H1 (cell line): Measurements from ENCODE around the gene RPP25L. TPM values are rescaled to one million over a fixed set of nuclear protein-coding genes. Genes with fewer than 3 reads are reported as not detected.

Experiments
- CTCF ChIA-PET: fragments of 300-600 bp; sonication (Branson Sonifier 250); formaldehyde crosslinking; loops from one replicate; lab custom pipeline; 2021; ENCODE audit not compliant: partially characterized antibody; lab: Charles Lee
- POLR2A ChIA-PET: fragments of 300-600 bp; sonication (Branson Sonifier 250); formaldehyde crosslinking; loops from one replicate; lab custom pipeline; 2021; ENCODE audit warnings: inconsistent platforms; ENCODE audit not compliant: partially characterized antibody; lab: Charles Lee
- DNase-seq, 2 experiments: peaks; one replicate each; pipeline versions ENCODE4 v3.0.0 to v3.0.0-alpha.2; 2010 to 2022; ENCODE audit warnings: low spot score in 2 of 2, low read depth in 1 of 2, mixed read lengths in 1 of 2
- FAIRE-seq: peaks from 2 replicates; lab custom pipeline; 2011; peaks lifted over from hg19 to GRCh38; lab: Jason Lieb, UNC
- H2AFZ ChIP-seq: 2 replicates; pipeline ENCODE4 v1.8.1; 2012; ENCODE audit warnings: low read length, inconsistent platforms
- H2AK5ac ChIP-seq: 2 replicates; pipeline ENCODE4 v1.6.1; 2013; ENCODE audit warnings: low read depth, low read length
- H2BK120ac ChIP-seq: replicated peaks from 2 replicates; pipeline ENCODE3; 2013; ENCODE audit warnings: low read depth, low read length, inconsistent platforms
- H2BK12ac ChIP-seq: 2 replicates; pipeline ENCODE4 v1.6.1; 2013; ENCODE audit warnings: low read depth, low read length
- H2BK15ac ChIP-seq: 2 replicates; pipeline ENCODE4 v1.6.1; 2013; ENCODE audit warnings: low read length
- H2BK20ac ChIP-seq: 2 replicates; pipeline ENCODE4 v1.6.1; 2013; ENCODE audit warnings: low read length
- H2BK5ac ChIP-seq: 2 replicates; pipeline ENCODE4 v1.6.1; 2013; ENCODE audit warnings: low read depth, low read length
- H3K14ac ChIP-seq: 2 replicates; pipeline ENCODE4 v1.6.1; 2013; ENCODE audit warnings: inconsistent platforms; ENCODE audit not compliant: insufficient read length
- H3K18ac ChIP-seq: 2 replicates; pipeline ENCODE4 v1.6.1; 2013; ENCODE audit warnings: low read length; ENCODE audit errors: extremely low read depth
- H3K23ac ChIP-seq: 2 replicates; pipeline ENCODE4 v1.6.1; 2013; ENCODE audit warnings: inconsistent platforms; ENCODE audit not compliant: insufficient read length
- H3K23me2 ChIP-seq: 2 replicates; pipeline ENCODE4 v1.6.1; 2013; ENCODE audit warnings: low read depth, low read length
- H3K27ac ChIP-seq: 2 replicates; pipeline ENCODE4 v1.6.1; 2011; ENCODE audit warnings: low read depth, low read length, inconsistent platforms
- H3K27me3 ChIP-seq, 4 experiments: replicated peaks in 1 of 4; 1 replicate in 1 of 4; 2 replicates in 3 of 4; pipeline versions ENCODE4 v1.6.1 to v1.8.1; 2011 to 2013; ENCODE audit warnings: low read length in 3 of 4, mild to moderate bottlenecking in 3 of 4, inconsistent platforms in 2 of 4, mixed read lengths in 2 of 4, moderate library complexity in 1 of 4; ENCODE audit not compliant: control insufficient read depth in 3 of 4, insufficient read depth in 3 of 4; ENCODE audit errors: extremely low read depth in 1 of 4
- H3K36me3 ChIP-seq, 4 experiments: 2 replicates each; pipeline versions ENCODE4 v1.6.1 to v1.8.1; 2011 to 2013; ENCODE audit warnings: mild to moderate bottlenecking in 4 of 4, low read length in 3 of 4, moderate library complexity in 2 of 4, control low read depth in 1 of 4, inconsistent platforms in 1 of 4; ENCODE audit not compliant: insufficient read depth in 4 of 4, control insufficient read depth in 2 of 4
- H3K4ac ChIP-seq: replicated peaks from 2 replicates; pipeline ENCODE3; 2013; ENCODE audit warnings: low read length, low read depth, mixed read lengths, inconsistent platforms; ENCODE audit not compliant: insufficient read length
- H3K4me1 ChIP-seq, 4 experiments: replicated peaks in 1 of 4; 1 replicate in 1 of 4; 2 replicates in 3 of 4; pipeline versions ENCODE4 v1.6.1 to v1.8.1; 2011 to 2013; ENCODE audit warnings: low read length in 3 of 4, inconsistent platforms in 2 of 4, mixed read lengths in 1 of 4; ENCODE audit not compliant: insufficient read depth in 4 of 4, control insufficient read depth in 3 of 4
- H3K4me2 ChIP-seq, 2 experiments: 2 replicates each; pipeline versions ENCODE4 v1.6.1 to v1.8.1; 2011 to 2013; ENCODE audit warnings: low read depth in 2 of 2, low read length in 2 of 2, control low read depth in 1 of 2, inconsistent platforms in 1 of 2, mild to moderate bottlenecking in 1 of 2; ENCODE audit not compliant: insufficient read depth in 1 of 2
- H3K4me3 ChIP-seq, 4 experiments: fragments of 200-600, 300-600 bp in 1 of 4; sonication (generic), shearing (Covaris generic), sonication (Bioruptor Twin) in 1 of 4; 2 replicates each; pipeline versions ENCODE4 v1.5.1 to v1.8.1; 2011 to 2016; ENCODE audit warnings: low read length in 4 of 4, low read depth in 3 of 4, control low read depth in 2 of 4, inconsistent platforms in 2 of 4, mild to moderate bottlenecking in 2 of 4, mixed read lengths in 1 of 4, moderate library complexity in 1 of 4; ENCODE audit not compliant: insufficient read depth in 2 of 4; ENCODE audit errors: extremely low read depth in 1 of 4
- H3K56ac ChIP-seq: replicated peaks from 2 replicates; pipeline ENCODE3; 2013; ENCODE audit warnings: low read depth, mild to moderate bottlenecking, mixed read lengths, low read length, inconsistent platforms; ENCODE audit not compliant: insufficient read length
- H3K79me1 ChIP-seq: 2 replicates; pipeline ENCODE4 v1.6.1; 2013; ENCODE audit warnings: low read depth, low read length, control low read depth
- H3K79me2 ChIP-seq, 2 experiments: 2 replicates each; pipeline versions ENCODE4 v1.6.1 to v1.8.1; 2012 to 2013; ENCODE audit warnings: low read length in 2 of 2, mild to moderate bottlenecking in 2 of 2, inconsistent platforms in 1 of 2; ENCODE audit not compliant: insufficient read depth in 2 of 2, control insufficient read depth in 1 of 2
- H3K9ac ChIP-seq, 4 experiments: replicated peaks in 1 of 4; 1 replicate in 1 of 4; 2 replicates in 3 of 4; pipeline versions ENCODE4 v1.6.1 to v1.8.1; 2011 to 2013; ENCODE audit warnings: low read depth in 3 of 4, low read length in 3 of 4, control low read depth in 2 of 4, mild to moderate bottlenecking in 2 of 4, moderate library complexity in 2 of 4, inconsistent platforms in 1 of 4; ENCODE audit errors: extremely low read depth in 1 of 4
- H3K9me3 ChIP-seq, 2 experiments: 2 replicates each; pipeline versions ENCODE4 v1.6.1 to v1.8.1; 2012 to 2013; ENCODE audit warnings: mild to moderate bottlenecking in 2 of 2, moderate library complexity in 2 of 2, control low read depth in 1 of 2, inconsistent platforms in 1 of 2, low read depth in 1 of 2, low read length in 1 of 2, mixed read lengths in 1 of 2; ENCODE audit not compliant: insufficient read depth in 2 of 2
- H4K20me1 ChIP-seq, 2 experiments: replicated peaks in 1 of 2; 2 replicates each; pipeline versions ENCODE3 to v1.8.1; 2011 to 2013; ENCODE audit warnings: inconsistent platforms in 2 of 2, low read length in 2 of 2, mild to moderate bottlenecking in 1 of 2; ENCODE audit not compliant: insufficient read depth in 2 of 2, control insufficient read depth in 1 of 2
- H4K5ac ChIP-seq: 2 replicates; pipeline ENCODE4 v1.6.1; 2013; ENCODE audit warnings: low read length, low read depth, mixed read lengths, inconsistent platforms; ENCODE audit not compliant: insufficient read length
- H4K8ac ChIP-seq: 2 replicates; pipeline ENCODE4 v1.8.0; 2013; ENCODE audit warnings: mild to moderate bottlenecking, moderate library complexity, low read length, inconsistent platforms; ENCODE audit not compliant: insufficient read depth; ENCODE audit errors: extremely low read depth
- H4K91ac ChIP-seq: replicated peaks from 2 replicates; pipeline ENCODE3; 2013; ENCODE audit warnings: low read length, mixed read lengths, inconsistent platforms; ENCODE audit not compliant: insufficient read length
- CEBPB ChIP-seq: IDR thresholded peaks from 2 replicates; pipeline ENCODE4 v1.6.1; 2012; ENCODE audit warnings: low read depth, low read length
- YY1 ChIP-seq: IDR thresholded peaks from 2 replicates; pipeline ENCODE4 v1.6.1; 2011; ENCODE audit warnings: low read depth, mild to moderate bottlenecking, low read length
- WGBS, 2 experiments: shearing (Covaris generic) in 1 of 2; methylation state at CpG; one replicate each; pipeline versions ENCODE4 v1.1.6 to v1.1.7; 2013 to 2015; ENCODE audit warnings: low lambda C conversion rate in 2 of 2, mixed read lengths in 2 of 2, inconsistent platforms in 1 of 2, low coverage in 1 of 2, missing lambda C conversion rate in 1 of 2; ENCODE audit not compliant: insufficient replicate concordance in 2 of 2, insufficient coverage in 1 of 2, insufficient read length in 1 of 2; ENCODE audit errors: extremely low coverage in 1 of 2, missing lambda C conversion rate in 1 of 2; 5-methylcytosine and 5-hydroxymethylcytosine counted together
- polyA plus RNA-seq, 7 experiments: library from polyadenylated mRNA; depleted of rRNA in 3 of 7; stranded (reverse) in 5 of 7; unstranded in 2 of 7; fragments of >200 nt in 5 of 7; fragments of 200-250 nt in 2 of 7; gene quantifications; 1 replicate in 5 of 7; 2 replicates in 1 of 7; 4 replicates in 1 of 7; pipeline versions ENCODE4 v1.2.1 to v1.2.3, GENCODE V29; 2011 to 2013; ENCODE audit warnings: missing spikeins in 2 of 7, mixed read lengths in 2 of 7
- total RNA-seq: library from RNA; stranded (reverse); fragmentation: NEBNext Ultra II Directional; extraction: Animal tissue kit (Norgen Biotek cat#: 25700); gene quantifications from 2 replicates; pipeline ENCODE4 v1.2.1, GENCODE V29; 2021

The RPP25L gene
- total and polyA plus RNA-seq, 2 of the 8 experiments (the other 6 are each of a cell fraction or from before 2014, with no cell fraction given): 21.6 to 75.0 TPM

- H4K91ac ChIP-seq: no peak overlapping the region
- no peak for TF ChIP-seq YY1
- TF ChIP-seq CEBPB: no peak
- 0 out of 8 replicates have a peak overlapping the region, but pooled peaks of 1 of the 4 experiments have one; percentile 6 for H3K4me3 ChIP-seq
- H3K23me2 ChIP-seq: peaks cover 9% of the 10 kb centered on the region
- no peak overlapping the region; a peak in 1 of 4 replicates for H3K4me2 ChIP-seq
- no peak overlapping the region; the same call in 1 of the 2 replicates for H4K8ac ChIP-seq
- peaks cover 0 to 6% (median 2%) of the 10 kb centered on the region in 4 experiments; a peak in 3 of 8 replicates for H3K36me3 ChIP-seq
- peaks cover 2 to 14% (median 10%) of the 10 kb centered on the region in 4 experiments for H3K27me3 ChIP-seq
- H3K9me3 ChIP-seq: no peaks in the 10 kb centered on the region
- H3K4me1 ChIP-seq: peaks cover 2 to 11% (median 8%) of the 10 kb centered on the region in 4 experiments; a peak in 4 of 7 replicates
- H3K18ac ChIP-seq: no peak overlapping the region
- H3K79me2 ChIP-seq: peaks cover 0 to 11% of the 10 kb centered on the region in 2 experiments; a peak in 2 of 4 replicates
- peaks cover 10% of the 10 kb centered on the region for H3K79me1 ChIP-seq
- H2BK12ac ChIP-seq: no peak overlapping the region
- no peak overlapping the region for H2BK5ac ChIP-seq
- ChIA-PET CTCF (interaction anchor here (0.7 to 18.5 kb wide), 15 partner anchors 10 to 124 kb away, joined by 3 to 401 read pairs (median 9); partner anchors contain the start of genes CCL27, DCTN3, GALT and IL11RA), POLR2A (interaction anchor here (0.9 to 11.3 kb wide), 4 partner anchors 10 to 35 kb away, joined by 3 to 127 read pairs (median 10); partner anchors contain the start of genes GALT and IL11RA)
- FAIRE-seq (no peak), DNase-seq (no peak)
- H2BK20ac ChIP-seq: no peak overlapping the region
- H3K9ac ChIP-seq: no peak overlapping the region
- H2BK120ac ChIP-seq: no peak overlapping the region
- no peak overlapping the region for H3K56ac ChIP-seq
- no peak overlapping the region for H3K27ac ChIP-seq
- H3K23ac ChIP-seq: no peak overlapping the region
- H4K5ac ChIP-seq: no peak overlapping the region
- H2AK5ac ChIP-seq: no peak overlapping the region
- WGBS, 2 experiments: 96% methylated on average over 14 of the region's 14 CpGs; no CpG with 5 or more reads in 1 of the 2 experiments
- no peak overlapping the region for H3K4ac ChIP-seq
- H2BK15ac ChIP-seq: no peak overlapping the region
- no peak overlapping the region for H3K14ac ChIP-seq
- H4K20me1 ChIP-seq: peaks cover 0 to 11% of the 10 kb centered on the region in 2 experiments
- H2AFZ ChIP-seq: no peak overlapping the region
These were observed 23.7 kb upstream of the RPP25L start for GRCh38 chr9:34635556-34635955.
